SH-SY5Y (cell line): ENCODE measurements around the gene CTLA4.

Experiments
- GATA2 ChIP-seq: IDR thresholded peaks from 2 replicates; pipeline ENCODE4 v1.6.1; 2011; ENCODE audit warnings: mild to moderate bottlenecking, low read depth, low read length
- GATA3 ChIP-seq: IDR thresholded peaks from 2 replicates; pipeline ENCODE4 v1.6.1; 2011; ENCODE audit warnings: low read depth, mild to moderate bottlenecking, low read length, moderate library complexity

Gene CTLA4

DNA sequence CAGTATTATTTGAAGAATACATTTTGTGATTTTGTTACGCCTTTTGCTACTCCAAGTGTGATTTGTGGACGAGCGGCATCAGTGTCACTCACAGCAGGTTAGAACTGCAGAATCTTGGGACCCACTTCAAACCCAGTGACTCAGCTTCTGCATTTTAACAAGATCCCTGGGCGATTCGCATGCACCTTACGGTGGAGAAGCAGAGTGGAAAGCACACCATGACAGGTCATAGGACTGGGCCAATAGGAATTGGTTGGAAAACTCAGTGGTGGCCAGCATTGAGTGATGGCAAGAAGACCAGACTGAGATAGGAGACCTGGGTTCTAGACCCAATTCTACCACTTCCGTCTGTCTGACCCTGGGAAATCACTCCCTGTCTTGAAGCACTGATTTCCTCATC, 26.3 kb downstream of the CTLA4 start:
- TF ChIP-seq GATA2: no peak
- TF ChIP-seq GATA3: no peak

- TF ChIP-seq GATA2 (no peak), GATA3 (no peak)
Observed at GRCh38 chr2:203894262-203894661, 26.7 kb downstream of the CTLA4 start.

DNA sequence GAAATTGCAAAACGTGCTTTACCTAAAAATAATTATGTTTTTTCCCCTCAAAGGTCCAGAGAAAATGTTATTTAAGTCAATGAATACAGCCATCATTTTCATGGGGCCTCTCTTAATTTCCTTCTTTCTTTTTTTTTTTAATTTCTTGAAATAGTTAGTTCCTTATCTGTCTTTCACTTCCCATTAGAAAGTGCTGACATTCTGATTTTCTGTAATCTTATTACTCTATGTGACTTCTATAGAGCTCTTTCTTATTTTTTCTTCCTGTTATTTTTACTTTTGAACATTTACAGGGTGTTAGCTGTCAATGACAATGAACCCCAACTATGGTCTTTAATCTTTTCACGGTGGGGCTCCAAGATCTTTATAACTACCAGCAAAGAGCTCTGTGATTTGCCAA, 30.0 kb downstream of the CTLA4 start:
- no peak for TF ChIP-seq GATA2
- no peak for TF ChIP-seq GATA3

DNA sequence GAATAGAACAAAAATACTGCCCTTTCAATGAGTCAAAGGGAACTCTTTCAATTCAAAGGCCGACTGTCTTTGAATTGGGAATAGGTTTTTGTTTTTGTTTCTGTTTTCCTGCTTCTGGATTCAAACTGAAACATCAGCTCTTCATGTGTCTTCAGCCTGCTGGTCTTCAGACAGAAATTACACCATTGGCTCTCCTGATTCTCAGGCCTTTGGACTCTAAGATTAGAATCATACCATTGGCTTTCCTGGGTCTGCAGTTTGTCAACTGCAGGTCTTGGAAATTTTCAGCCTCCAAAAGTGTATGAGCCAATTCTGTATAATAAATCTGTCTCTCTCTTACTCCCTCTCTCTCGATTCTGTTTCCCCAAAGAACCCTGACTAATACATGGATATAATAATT, 31.1 kb downstream of the CTLA4 start:
- TF ChIP-seq GATA3 (no peak), GATA2 (no peak)

DNA sequence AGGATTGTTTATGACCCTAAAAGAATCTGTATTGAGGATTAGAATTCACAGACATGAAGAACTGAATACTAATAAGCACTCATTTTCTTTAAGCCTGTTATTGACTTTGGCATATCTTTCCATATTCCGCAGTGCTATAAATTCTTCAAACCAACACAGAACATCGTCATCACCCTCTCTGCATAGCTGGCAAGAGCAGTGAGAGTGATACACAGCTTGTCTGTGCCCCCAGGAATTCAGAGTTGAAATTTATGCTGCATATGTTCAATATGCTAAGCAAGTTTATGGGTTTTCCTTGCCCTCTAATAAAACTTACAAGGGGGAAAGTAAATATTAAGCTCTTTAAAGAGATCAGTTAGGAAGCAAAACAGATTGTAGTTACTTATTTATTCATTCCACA, 32.7 kb downstream of the CTLA4 start:
- TF ChIP-seq GATA2: no peak
- TF ChIP-seq GATA3: no peak

- TF ChIP-seq GATA3 (no peak), GATA2 (no peak)
Observed at GRCh38 chr2:203904022-203904421, 36.5 kb downstream of the CTLA4 start.

DNA sequence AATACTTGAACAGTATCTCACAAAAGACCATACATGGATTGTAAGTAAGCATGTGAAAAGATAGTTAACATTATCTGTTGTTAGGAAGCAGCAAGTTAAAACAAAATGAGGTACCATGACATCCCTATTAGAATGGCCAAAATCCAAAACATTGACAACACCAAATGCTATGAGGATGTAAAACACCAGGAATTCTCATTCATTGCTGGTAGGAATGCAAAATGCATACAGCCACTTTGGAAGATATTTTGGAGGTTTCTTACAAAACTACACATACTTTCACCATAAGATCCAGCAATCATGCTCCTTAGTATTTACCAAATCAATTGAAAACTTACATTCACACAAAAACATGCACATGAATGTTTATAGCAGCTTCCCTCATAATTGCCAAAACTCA, 38.1 kb downstream of the CTLA4 start:
- TF ChIP-seq GATA3 (no peak), GATA2 (no peak)

DNA sequence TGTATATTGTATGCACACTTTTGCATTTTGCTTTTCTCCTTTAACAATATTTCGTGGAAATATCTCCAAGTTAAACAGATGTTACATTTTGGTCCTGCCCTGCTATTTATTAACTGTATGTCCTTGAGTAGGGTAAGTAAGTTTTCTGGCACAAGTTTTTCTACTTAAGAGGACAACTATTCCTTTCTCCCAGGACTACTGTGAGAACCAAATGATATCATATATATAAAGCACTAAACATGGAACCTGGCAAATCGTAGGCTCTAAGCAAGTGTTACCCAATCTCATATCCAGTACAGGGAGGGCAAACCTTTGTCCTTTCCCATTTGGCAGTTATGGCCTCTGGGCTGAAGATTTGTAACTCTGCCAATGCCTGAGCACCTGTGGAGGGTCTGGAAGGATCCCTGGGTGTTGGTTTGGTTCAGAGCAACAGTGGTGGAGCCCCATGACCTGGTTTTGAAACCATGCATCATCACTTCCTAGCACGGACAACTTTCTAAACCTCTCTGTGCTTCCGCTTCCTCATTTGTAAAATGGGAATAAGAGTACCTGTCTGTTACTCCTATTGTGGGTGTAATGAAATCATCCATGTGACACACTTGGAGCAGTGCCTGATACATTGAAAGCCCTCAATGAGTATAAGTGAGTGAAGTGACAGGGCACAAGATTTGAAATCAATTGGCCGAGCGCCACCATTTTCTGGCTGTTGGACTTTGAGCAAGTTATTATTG, 40.7 kb downstream of the CTLA4 start:
- no peak for TF ChIP-seq GATA2
- no peak for TF ChIP-seq GATA3

DNA sequence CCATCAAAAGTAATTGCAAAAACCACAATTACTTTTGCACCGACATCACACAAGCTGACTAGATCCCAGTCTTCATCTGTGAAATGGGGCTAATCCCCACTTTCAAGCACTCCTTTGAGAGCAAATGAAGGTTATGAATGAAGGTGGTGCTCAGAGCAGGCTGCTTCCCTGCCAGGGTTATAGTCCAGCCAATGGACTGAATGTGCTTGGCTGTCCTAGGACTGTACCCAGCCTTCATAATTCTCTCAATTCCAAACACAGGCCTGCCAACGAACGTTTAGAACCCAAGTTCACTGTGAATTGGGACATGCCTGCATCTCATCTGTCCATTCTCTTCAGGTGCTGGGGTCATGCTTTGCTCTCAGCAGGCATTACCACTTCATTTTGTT, 41.2 kb downstream of the CTLA4 start:
- no peak for TF ChIP-seq GATA2
- no peak for TF ChIP-seq GATA3

GRCh38 chr2:203909261-203909967, 41.8 kb downstream of the CTLA4 start:
- no peak for TF ChIP-seq GATA3
- no peak for TF ChIP-seq GATA2

- TF ChIP-seq GATA3 (no peak), GATA2 (no peak)
Observed at GRCh38 chr2:203909974-203910373, 42.4 kb downstream of the CTLA4 start.

- TF ChIP-seq GATA2: no peak
Observed at GRCh38 chr2:203913947-203914346, 46.4 kb downstream of the CTLA4 start.

DNA sequence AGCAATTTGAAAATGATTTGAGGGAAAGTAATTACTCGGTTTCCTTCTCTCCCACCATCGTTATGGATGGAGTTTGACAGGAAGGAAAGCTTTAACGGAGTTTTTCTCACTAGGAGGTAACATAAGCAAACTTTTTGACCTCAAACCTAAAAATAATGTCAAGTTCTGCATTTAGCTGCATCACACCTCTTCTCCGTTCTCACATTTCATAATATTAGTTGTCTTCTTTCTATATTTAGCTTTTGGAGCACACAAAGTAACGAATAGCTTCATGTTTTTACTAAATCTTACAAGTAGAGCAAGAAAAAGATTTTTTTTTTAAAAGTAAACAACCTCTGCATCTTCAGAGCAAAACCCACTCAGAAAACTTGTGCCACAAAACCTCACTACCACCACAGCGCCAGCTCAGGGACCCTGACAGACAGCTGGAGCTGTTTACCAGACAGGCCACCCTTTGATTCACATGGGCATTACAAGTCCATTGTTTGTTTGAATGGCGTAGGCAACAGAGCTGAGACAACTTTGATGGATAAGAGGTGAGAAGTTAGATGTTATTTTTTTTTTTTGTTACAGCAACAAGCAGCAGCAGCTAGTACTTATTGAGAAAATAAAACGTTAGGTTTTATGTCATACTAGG, 47.1 kb downstream of the CTLA4 start:
- no peak for TF ChIP-seq GATA3
- no peak for TF ChIP-seq GATA2

GRCh38 chr2:203915256-203915655, 47.7 kb downstream of the CTLA4 start:
- TF ChIP-seq GATA3: no peak
- TF ChIP-seq GATA2: no peak

DNA sequence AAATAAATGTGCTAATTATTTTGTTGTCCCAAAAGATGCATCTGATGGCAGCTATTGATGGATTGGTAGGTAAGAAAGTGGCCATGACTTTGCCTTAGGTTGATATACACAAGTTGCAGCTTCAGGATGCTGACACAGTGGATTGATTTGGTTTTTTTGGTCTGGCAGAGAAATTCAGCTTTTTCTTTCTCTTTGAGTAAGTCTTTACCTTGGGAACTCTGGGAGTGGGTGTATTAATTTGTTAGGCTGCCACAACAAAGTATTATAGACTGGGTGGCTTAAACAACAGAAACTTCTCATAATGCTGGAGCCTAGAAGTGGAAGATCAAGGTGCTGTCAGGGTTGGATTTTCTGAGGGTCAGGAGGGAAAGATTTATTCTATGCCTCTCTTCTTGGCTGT, 49.2 kb downstream of the CTLA4 start:
- TF ChIP-seq GATA2 (no peak), GATA3 (no peak)

- TF ChIP-seq GATA3: no peak
- TF ChIP-seq GATA2: no peak
Observed at GRCh38 chr2:203918264-203918663, 50.7 kb downstream of the CTLA4 start.
